HCT116 (cell line): ENCODE results near the gene KLF2.

ENCODE experiments used
- ATF3 ChIP-seq: IDR thresholded peaks from 2 replicates; pipeline ENCODE4 v1.6.1; 2012
- CTCF ChIP-seq, 3 experiments: fragments of 200-600 bp in 1 of 3; sonication (generic) in 1 of 3; IDR thresholded peaks in 2 of 3; conservative IDR thresholded peaks in 1 of 3; 2 replicates each; pipeline ENCODE4 v1.5.1; 2012 to 2017; ENCODE audit warnings: low read depth in 2 of 3, low read length in 2 of 3, antibody characterized with exemption in 1 of 3, borderline replicate concordance in 1 of 3, control low read depth in 1 of 3, mild to moderate bottlenecking in 1 of 3, mixed read lengths in 1 of 3, mixed run types in 1 of 3, moderate library complexity in 1 of 3; ENCODE audit not compliant: insufficient read depth in 1 of 3
- POLR2A ChIP-seq: IDR thresholded peaks from 2 replicates; pipeline ENCODE4 v1.7.0; 2011; ENCODE audit warnings: borderline replicate concordance; ENCODE audit not compliant: insufficient read depth, insufficient read length; ENCODE audit errors: extremely low read depth
- POLR2AphosphoS5 ChIP-seq: IDR thresholded peaks from 2 replicates; pipeline ENCODE4 v1.6.1; 2011; ENCODE audit warnings: mild to moderate bottlenecking, low read depth, low read length, moderate library complexity
- RAD21 ChIP-seq: IDR thresholded peaks from 2 replicates; pipeline ENCODE4 v1.6.1; 2012; ENCODE audit warnings: low read depth, mild to moderate bottlenecking
- YY1 ChIP-seq: IDR thresholded peaks from 2 replicates; pipeline ENCODE4 v1.6.1; 2011; ENCODE audit warnings: low read length, low read depth, moderate library complexity, mild to moderate bottlenecking; ENCODE audit not compliant: insufficient replicate concordance; ENCODE audit errors: extremely low read depth
- ZNF274 ChIP-seq: fragments of 200-500 bp; sonication (Bioruptor generic); IDR thresholded peaks from 2 replicates; pipeline ENCODE4 v1.6.1; 2014; ENCODE audit warnings: mild to moderate bottlenecking, low read depth, low read length, inconsistent platforms

- no peak for TF ChIP-seq POLR2AphosphoS5
- TF ChIP-seq ATF3, result no peak
- TF ChIP-seq YY1, result no peak
- TF ChIP-seq CTCF (IDR thresholded peaks at IDR 0.05 in 2 of 3, conservative IDR thresholded peaks at IDR 0.05 in 1 of 3; ENCODE audit: borderline replicate concordance in 1 of 3, insufficient read depth in 1 of 3, low read depth in 2 of 3, low read length in 2 of 3), result no peak
- TF ChIP-seq ZNF274, result no peak
- no peak for TF ChIP-seq POLR2A
- no peak for TF ChIP-seq RAD21
Observed at GRCh38 chr19:16293118-16294091, 31.2 kb upstream of the KLF2 start.
